Measurements from ENCODE around the gene H19. TPM values are rescaled to one million over a fixed set of nuclear protein-coding genes. Genes with fewer than 3 reads are reported as not detected.

Gene H19
- total and polyA plus RNA-seq, 2 experiments from 2014 or later, result 15.8 to 26.2 TPM

GRCh38 chr11:1968454-1969002 lies 29.1 kb downstream of the H19 start:
- H3K4me1 ChIP-seq (ENCODE audit: insufficient read depth), result no peaks in the 10 kb centered on the region
- no peaks in the 10 kb centered on the region for H4K20me1 ChIP-seq (ENCODE audit: insufficient read depth, poor library complexity, severe bottlenecking)
- no peak for DNase-seq (ENCODE audit: low spot score)
- H2AFZ ChIP-seq, result no peak overlapping the region
- no peaks in the 10 kb centered on the region for H3K79me2 ChIP-seq
- no peak for TF ChIP-seq CTCF (IDR thresholded peaks at IDR 0.05; ENCODE audit: poor library complexity)
- no peak for TF ChIP-seq EZH2 (IDR thresholded peaks at IDR 0.05; ENCODE audit: borderline replicate concordance)
- TF ChIP-seq EZH2phosphoT487 (IDR thresholded peaks at IDR 0.05; ENCODE audit: low read depth, severe bottlenecking, unreplicated experiment), result no peak
- no peaks in the 10 kb centered on the region for H3K9me3 ChIP-seq (ENCODE audit: low read depth)
- H3K27ac ChIP-seq, result no peak overlapping the region
- H3K9me2 ChIP-seq (replicated peaks; ENCODE audit: insufficient read depth), result no peaks in the 10 kb centered on the region
- no CpG with 5 or more reads among the region's 24 CpGs for WGBS (ENCODE audit: low lambda C conversion rate, missing lambda C conversion rate)
- H3K27me3 ChIP-seq, result no peaks in the 10 kb centered on the region
- H3K36me3 ChIP-seq (replicated peaks; ENCODE audit: insufficient read depth, low read depth), result no peaks in the 10 kb centered on the region
- H3K4me2 ChIP-seq, result no peak overlapping the region
- no peak overlapping the region for H3K4me3 ChIP-seq

- Histone ChIP-seq H3K9me3 (ENCODE audit: low read depth) (no peaks in the 10 kb centered on the region), H3K9me2 (replicated peaks; ENCODE audit: insufficient read depth) (no peaks in the 10 kb centered on the region), H3K27ac (no peak overlapping the region), H3K4me3 (no peak overlapping the region), H3K36me3 (replicated peaks; ENCODE audit: insufficient read depth, low read depth) (no peaks in the 10 kb centered on the region), H3K4me2 (no peak overlapping the region), H3K27me3 (no peaks in the 10 kb centered on the region), H4K20me1 (ENCODE audit: insufficient read depth, poor library complexity, severe bottlenecking) (no peaks in the 10 kb centered on the region), H3K4me1 (ENCODE audit: insufficient read depth) (no peaks in the 10 kb centered on the region), H2AFZ (no peak overlapping the region), H3K79me2 (no peaks in the 10 kb centered on the region)
- TF ChIP-seq EZH2phosphoT487 (IDR thresholded peaks at IDR 0.05; ENCODE audit: low read depth, severe bottlenecking, unreplicated experiment) (no peak), CTCF (IDR thresholded peaks at IDR 0.05; ENCODE audit: poor library complexity) (no peak), EZH2 (IDR thresholded peaks at IDR 0.05; ENCODE audit: borderline replicate concordance) (no peak)
- 20% methylated on average over 2 of the region's 21 CpGs for WGBS (ENCODE audit: low lambda C conversion rate, missing lambda C conversion rate)
- no peak for DNase-seq (ENCODE audit: low spot score)
Observed at GRCh38 chr11:1967641-1968225, 29.9 kb downstream of the H19 start.

DNA sequence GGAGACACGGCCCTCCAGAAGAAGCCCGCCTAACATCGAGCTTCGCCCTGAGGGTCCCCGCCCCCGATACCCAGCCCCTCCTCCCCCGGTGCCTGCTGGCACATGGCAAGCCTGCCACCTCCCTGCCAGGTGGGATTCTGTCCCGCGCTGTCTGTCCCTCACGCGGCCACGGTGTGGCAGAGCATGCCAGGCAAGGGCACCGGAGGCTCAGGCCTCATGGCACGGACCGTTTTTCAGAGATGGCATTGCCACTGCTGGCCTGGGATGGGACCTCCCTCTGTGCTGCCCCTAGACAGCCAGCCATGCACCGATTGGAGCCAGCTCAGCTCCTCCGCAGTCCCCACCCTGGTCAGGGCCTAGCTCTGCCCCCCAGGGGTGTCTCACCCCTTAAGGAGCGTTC lies 31.1 kb downstream of the H19 start:
- DNase-seq (ENCODE audit: low spot score), result no peak
- no peaks in the 10 kb centered on the region for H3K79me2 ChIP-seq

DNA sequence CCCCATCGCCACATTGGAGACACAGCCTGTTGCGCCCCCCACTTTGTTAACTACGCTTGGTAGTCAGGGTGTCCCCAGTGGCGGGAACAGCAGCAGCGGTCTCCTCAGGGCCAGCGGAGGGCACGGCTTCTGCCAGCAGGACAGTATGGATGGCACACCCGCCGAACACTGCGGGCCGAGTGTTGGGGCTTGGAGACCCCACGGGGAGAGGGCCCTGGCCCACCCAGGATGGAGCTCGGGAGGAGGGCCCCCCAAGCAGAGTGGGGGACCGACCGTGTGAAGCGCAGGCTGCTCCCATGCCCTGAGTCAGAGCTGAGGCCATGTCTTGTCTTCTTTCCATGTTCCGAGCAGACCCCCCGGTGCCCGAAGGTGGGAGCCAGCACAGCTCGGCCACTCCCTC lies 32.7 kb downstream of the H19 start:
- Histone ChIP-seq H3K36me3 (replicated peaks; ENCODE audit: insufficient read depth, low read depth) (no peaks in the 10 kb centered on the region), H3K79me2 (no peaks in the 10 kb centered on the region), H2AFZ (no peak overlapping the region), H3K4me1 (ENCODE audit: insufficient read depth) (no peaks in the 10 kb centered on the region), H4K20me1 (ENCODE audit: insufficient read depth, poor library complexity, severe bottlenecking) (no peaks in the 10 kb centered on the region), H3K27ac (no peak overlapping the region), H3K9me2 (replicated peaks; ENCODE audit: insufficient read depth) (no peaks in the 10 kb centered on the region), H3K27me3 (no peaks in the 10 kb centered on the region), H3K4me2 (no peak overlapping the region), H3K4me3 (no peak overlapping the region), H3K9me3 (ENCODE audit: low read depth) (no peaks in the 10 kb centered on the region)
- no peak for TF ChIP-seq EZH2phosphoT487 (IDR thresholded peaks at IDR 0.05; ENCODE audit: low read depth, severe bottlenecking, unreplicated experiment)
- no peak for DNase-seq (ENCODE audit: low spot score)
- WGBS (ENCODE audit: low lambda C conversion rate, missing lambda C conversion rate), result no CpG with 5 or more reads among the region's 20 CpGs

More for the DNA sequence above, 31.1 kb downstream of the H19 start:
- Histone ChIP-seq H2AFZ (no peak overlapping the region), H3K4me1 (ENCODE audit: insufficient read depth) (no peaks in the 10 kb centered on the region), H3K36me3 (replicated peaks; ENCODE audit: insufficient read depth, low read depth) (no peaks in the 10 kb centered on the region), H3K4me2 (no peak overlapping the region), H3K27ac (no peak overlapping the region), H3K9me3 (ENCODE audit: low read depth) (no peaks in the 10 kb centered on the region), H3K4me3 (no peak overlapping the region), H4K20me1 (ENCODE audit: insufficient read depth, poor library complexity, severe bottlenecking) (no peaks in the 10 kb centered on the region), H3K27me3 (no peaks in the 10 kb centered on the region), H3K9me2 (replicated peaks; ENCODE audit: insufficient read depth) (no peaks in the 10 kb centered on the region)
- TF ChIP-seq EZH2 (IDR thresholded peaks at IDR 0.05; ENCODE audit: borderline replicate concordance) (no peak), EZH2phosphoT487 (IDR thresholded peaks at IDR 0.05; ENCODE audit: low read depth, severe bottlenecking, unreplicated experiment) (no peak)
- WGBS (ENCODE audit: low lambda C conversion rate, missing lambda C conversion rate), result no CpG with 5 or more reads among the region's 18 CpGs
